ENCODE measurements around the gene PDE11A.

Gene PDE11A

GRCh38 chr2:177587371-177587770, 485.2 kb downstream of the PDE11A start:
- no peak overlapping the region for H3K4me3 ChIP-seq (ENCODE audit: low read depth, low read length)
- DNase-seq (ENCODE audit: low read depth), result no peak
- TF ChIP-seq CTCF (conservative IDR thresholded peaks at IDR 0.05; ENCODE audit: low read depth, low read length), result no peak

- no peak overlapping the region for H3K4me3 ChIP-seq (ENCODE audit: low read depth, low read length)
- TF ChIP-seq CTCF (conservative IDR thresholded peaks at IDR 0.05; ENCODE audit: low read depth, low read length), result no peak
- no peak for DNase-seq (ENCODE audit: low read depth)
Observed at GRCh38 chr2:177586154-177586553, 486.4 kb downstream of the PDE11A start.

DNA sequence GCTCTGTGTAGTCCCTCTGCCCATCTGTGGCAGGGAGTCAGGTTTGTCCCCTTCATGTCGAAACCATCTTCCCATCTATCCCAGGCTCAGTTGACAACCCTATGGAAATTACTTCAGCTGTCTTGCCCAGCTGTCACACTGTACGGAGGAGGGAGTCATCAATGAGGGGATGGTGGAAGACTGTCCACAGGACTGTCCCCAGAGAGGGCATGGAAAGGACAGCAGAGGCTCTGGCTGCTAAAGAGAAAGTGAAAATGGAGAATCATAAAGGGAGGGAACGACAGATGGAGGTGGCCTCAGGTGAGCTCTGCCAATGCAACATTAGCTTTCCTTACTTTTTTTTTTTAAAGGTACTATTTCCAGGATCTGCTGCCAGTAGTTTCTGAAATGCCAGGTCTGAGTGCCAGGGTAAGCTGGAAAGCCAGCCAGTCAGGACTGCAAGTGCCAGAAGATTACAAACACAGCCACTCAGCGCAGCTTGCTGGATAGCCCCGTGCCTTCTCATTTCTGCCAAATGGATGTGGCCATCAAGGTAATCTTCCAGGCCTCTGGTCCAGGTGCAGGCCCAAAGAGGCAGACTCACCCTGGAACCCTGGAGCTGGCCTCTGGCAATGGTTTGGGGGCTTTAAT, 487.2 kb downstream of the PDE11A start:
- no peak for TF ChIP-seq CTCF (conservative IDR thresholded peaks at IDR 0.05; ENCODE audit: low read depth, low read length)
- no peak for DNase-seq (ENCODE audit: low read depth)
- H3K4me3 ChIP-seq (ENCODE audit: low read depth, low read length), result no peak overlapping the region

DNA sequence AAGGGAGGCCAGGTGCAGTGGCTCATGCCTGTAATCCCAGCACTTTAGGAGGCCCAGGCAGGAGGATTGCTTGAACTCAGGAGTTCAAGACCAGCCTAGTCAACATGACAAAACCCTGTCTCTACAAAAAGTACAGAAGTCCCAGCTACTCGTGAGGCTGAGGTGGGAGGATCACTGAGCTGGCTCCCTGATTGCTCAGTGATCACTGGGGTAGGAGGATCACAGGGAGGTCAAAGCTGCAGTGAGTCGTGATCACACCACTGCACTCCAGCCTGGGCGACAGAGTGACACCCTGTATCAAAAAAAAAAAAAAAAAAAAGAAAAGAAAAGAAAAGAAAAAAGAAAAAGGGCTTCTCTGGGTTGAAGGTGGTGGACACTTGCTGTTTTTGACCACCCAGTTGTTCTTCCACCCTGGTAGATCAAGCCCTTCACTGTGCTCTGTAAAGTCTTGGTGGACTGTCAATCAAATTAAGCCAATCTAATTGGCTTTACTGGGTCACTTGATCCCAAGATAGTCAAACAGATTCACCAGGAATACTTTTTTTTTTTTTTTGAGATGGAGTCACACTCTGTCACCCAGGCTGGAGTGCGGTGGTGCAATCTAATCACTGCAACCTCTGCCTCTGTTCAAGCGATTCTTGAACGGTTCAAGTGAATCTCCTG, 488.4 kb downstream of the PDE11A start:
- H3K4me3 ChIP-seq (ENCODE audit: low read depth, low read length), result no peak overlapping the region
- no peak for TF ChIP-seq CTCF (conservative IDR thresholded peaks at IDR 0.05; ENCODE audit: low read depth, low read length)
- DNase-seq (ENCODE audit: low read depth), result no peak

DNA sequence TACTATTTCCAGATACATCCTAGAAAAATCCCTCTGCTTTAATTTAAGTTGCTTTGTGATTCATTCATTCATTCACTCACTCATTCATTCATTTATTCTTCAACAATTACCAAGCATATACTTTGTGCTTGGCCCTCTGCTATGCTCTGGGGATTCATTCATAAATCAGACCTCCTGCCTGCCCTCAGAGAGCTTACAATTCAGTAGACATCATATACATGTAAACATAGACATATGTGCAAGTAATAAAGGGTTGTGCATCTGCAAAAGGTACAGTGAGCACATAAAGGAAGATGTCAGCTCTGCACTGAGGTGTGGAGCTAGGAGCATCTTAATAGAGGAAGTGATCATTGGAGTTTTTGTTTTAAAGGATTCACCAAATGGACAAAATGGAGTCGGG, 490.6 kb downstream of the PDE11A start:
- no peak for TF ChIP-seq CTCF (conservative IDR thresholded peaks at IDR 0.05; ENCODE audit: low read depth, low read length)
- DNase-seq (ENCODE audit: low read depth), result no peak
- H3K4me3 ChIP-seq (ENCODE audit: low read depth, low read length), result no peak overlapping the region

GRCh38 chr2:177579486-177580036, 493.0 kb downstream of the PDE11A start:
- no peak overlapping the region for H3K4me3 ChIP-seq (ENCODE audit: low read depth, low read length)
- no peak for TF ChIP-seq CTCF (conservative IDR thresholded peaks at IDR 0.05; ENCODE audit: low read depth, low read length)
- no peak for DNase-seq (ENCODE audit: low read depth)

- H3K4me3 ChIP-seq (ENCODE audit: low read depth, low read length), result no peak overlapping the region
- no peak for TF ChIP-seq CTCF (conservative IDR thresholded peaks at IDR 0.05; ENCODE audit: low read depth, low read length)
- no peak for DNase-seq (ENCODE audit: low read depth)
Observed at GRCh38 chr2:177578454-177578853, 494.1 kb downstream of the PDE11A start.

Data from choroid plexus epithelial cell (primary cell).